Kidney epithelial cell (primary cell): Measurements from ENCODE around the gene RMP24.

ENCODE experiments used
- DNase-seq: peaks from one replicate; pipeline ENCODE4 v3.0.0-alpha.2; 2010; ENCODE audit warnings: low read depth
- H3K27me3 ChIP-seq: 2 replicates; pipeline ENCODE4 v1.6.0; 2011; ENCODE audit warnings: low read length; ENCODE audit not compliant: control insufficient read depth, insufficient read depth
- H3K36me3 ChIP-seq: 2 replicates; pipeline ENCODE4 v1.5.1; 2011; ENCODE audit warnings: low read length; ENCODE audit not compliant: control insufficient read depth, insufficient read depth
- H3K4me3 ChIP-seq: 2 replicates; pipeline ENCODE4 v1.5.1; 2011; ENCODE audit warnings: low read depth, mild to moderate bottlenecking, control low read depth, low read length
- TF ChIP-seq, protein P1 (sequence below): IDR thresholded peaks from 2 replicates; pipeline ENCODE4 v1.5.1; 2011; ENCODE audit warnings: mild to moderate bottlenecking, moderate library complexity, low read length, control low read depth, inconsistent platforms; ENCODE audit not compliant: insufficient read depth, poor library complexity, severe bottlenecking

RMP24 gene

DNA sequence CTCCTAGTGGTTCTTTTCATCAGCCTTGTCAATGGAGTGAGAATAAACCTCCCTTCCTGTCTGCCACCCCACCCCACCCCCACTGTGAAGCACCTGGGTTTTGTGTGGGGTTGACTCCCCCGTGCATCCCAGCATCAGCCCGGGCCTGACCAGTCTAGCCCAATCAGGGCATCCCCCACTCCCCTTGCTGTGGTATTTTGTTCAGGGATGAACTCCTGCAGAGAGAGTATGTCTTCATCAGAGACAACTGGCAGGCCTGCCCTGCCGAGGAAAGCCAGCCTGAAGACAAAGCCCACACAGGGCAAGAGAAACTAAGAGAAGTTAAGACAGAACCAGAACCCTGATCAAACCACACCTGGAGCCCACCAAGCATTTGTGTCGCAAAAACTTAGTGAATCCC is 36.7 kb upstream of the RMP24 start:
- DNase-seq: no peak
- H3K4me3 ChIP-seq: no peak overlapping the region
- TF ChIP-seq, protein P1, sequence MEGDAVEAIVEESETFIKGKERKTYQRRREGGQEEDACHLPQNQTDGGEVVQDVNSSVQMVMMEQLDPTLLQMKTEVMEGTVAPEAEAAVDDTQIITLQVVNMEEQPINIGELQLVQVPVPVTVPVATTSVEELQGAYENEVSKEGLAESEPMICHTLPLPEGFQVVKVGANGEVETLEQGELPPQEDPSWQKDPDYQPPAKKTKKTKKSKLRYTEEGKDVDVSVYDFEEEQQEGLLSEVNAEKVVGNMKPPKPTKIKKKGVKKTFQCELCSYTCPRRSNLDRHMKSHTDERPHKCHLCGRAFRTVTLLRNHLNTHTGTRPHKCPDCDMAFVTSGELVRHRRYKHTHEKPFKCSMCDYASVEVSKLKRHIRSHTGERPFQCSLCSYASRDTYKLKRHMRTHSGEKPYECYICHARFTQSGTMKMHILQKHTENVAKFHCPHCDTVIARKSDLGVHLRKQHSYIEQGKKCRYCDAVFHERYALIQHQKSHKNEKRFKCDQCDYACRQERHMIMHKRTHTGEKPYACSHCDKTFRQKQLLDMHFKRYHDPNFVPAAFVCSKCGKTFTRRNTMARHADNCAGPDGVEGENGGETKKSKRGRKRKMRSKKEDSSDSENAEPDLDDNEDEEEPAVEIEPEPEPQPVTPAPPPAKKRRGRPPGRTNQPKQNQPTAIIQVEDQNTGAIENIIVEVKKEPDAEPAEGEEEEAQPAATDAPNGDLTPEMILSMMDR: no peak
- H3K36me3 ChIP-seq: no peaks in the 10 kb centered on the region
- H3K27me3 ChIP-seq: no peaks in the 10 kb centered on the region

DNA sequence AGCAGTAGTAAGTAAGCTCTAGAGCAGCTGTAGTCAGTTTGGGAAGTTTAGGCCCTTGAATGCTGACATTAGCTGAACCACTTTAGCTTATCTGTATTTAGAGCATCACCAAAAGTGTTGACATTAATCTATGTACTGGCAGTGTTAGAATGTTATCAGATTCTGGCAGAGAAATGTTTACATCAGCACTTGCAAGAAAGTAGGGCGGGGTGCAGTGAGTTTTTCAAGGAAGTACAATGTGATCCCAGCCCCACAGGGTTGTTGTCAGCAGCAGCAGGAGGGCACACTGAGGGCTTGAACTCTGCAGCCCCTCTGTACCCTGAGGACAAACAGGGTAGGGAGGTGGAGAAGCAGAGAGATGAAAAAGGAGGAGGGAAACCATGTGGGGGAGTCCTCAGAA is 35.5 kb upstream of the RMP24 start:
- no peak for DNase-seq

DNA sequence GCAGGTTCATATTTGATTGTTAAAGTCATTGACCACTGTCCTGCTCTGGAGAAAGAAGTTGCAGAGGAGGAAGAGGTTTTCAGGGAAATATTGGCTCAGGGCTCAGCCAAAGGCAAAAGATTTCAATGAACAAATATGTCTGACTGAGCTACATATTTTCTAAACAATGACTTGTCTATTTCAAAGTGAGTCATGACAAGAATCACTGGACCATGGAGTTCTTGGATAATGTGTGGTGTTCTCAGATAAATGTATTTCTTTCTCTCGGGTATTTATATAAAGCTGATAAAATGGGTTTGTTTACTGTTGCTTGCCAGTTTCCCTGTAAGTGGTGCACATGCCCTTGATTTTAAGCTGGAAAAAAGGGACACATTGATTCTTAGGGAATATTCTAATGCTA is 34.3 kb upstream of the RMP24 start:
- DNase-seq: peak; percentile 26
- no peak overlapping the region for H3K4me3 ChIP-seq
- TF ChIP-seq, protein P1: no peak
- no peaks in the 10 kb centered on the region for H3K36me3 ChIP-seq
- H3K27me3 ChIP-seq: no peaks in the 10 kb centered on the region

More for the DNA sequence above, 35.5 kb upstream of the RMP24 start:
- H3K36me3 ChIP-seq: no peaks in the 10 kb centered on the region
- no peak overlapping the region for H3K4me3 ChIP-seq
- TF ChIP-seq, protein P1: no peak
- no peaks in the 10 kb centered on the region for H3K27me3 ChIP-seq

DNA sequence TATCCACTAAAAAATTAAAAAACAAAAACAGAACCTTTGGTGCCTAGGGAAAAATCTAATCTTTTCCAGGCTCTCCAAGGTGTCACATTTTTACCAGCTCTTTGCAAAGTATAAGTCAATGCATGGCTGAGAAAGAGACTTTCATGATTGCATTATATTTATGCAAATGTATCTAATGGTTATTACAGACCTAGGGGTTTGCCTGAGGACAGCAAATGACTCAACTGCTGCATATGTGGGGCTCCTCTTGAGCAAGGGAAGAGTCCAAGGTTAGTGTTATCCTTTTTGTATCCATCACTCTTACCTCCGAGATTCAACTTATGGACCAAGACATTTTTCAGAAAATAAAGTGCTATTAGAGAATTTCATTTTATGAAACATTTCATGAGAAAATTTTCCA is 33.9 kb upstream of the RMP24 start:
- DNase-seq: no peak
- H3K27me3 ChIP-seq: no peaks in the 10 kb centered on the region
- TF ChIP-seq, protein P1: no peak
- no peaks in the 10 kb centered on the region for H3K36me3 ChIP-seq
- no peak overlapping the region for H3K4me3 ChIP-seq

DNA sequence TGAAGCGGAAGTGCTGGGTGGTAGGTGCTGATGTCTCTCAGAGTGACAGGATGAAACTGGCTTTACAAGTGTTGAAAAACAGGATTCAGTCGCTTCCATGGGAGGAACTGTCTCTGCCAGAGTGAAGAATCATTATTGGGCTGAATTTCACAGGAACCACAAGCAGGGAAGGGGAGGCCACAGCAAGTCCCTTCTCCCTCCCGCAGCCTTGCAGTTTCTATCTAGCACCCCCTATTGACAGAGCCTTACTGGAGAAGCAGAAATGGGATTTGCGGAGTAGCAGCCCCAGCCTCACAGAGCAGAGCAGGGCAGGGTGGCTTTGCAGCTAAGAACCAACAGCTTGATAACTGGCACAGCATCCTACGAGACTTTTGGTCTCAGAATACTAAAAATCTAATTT is 33.3 kb upstream of the RMP24 start:
- Histone ChIP-seq H3K36me3 (no peaks in the 10 kb centered on the region), H3K4me3 (no peak overlapping the region), H3K27me3 (no peaks in the 10 kb centered on the region)
- DNase-seq: no peak
- TF ChIP-seq, protein P1: peak; percentile 26

DNA sequence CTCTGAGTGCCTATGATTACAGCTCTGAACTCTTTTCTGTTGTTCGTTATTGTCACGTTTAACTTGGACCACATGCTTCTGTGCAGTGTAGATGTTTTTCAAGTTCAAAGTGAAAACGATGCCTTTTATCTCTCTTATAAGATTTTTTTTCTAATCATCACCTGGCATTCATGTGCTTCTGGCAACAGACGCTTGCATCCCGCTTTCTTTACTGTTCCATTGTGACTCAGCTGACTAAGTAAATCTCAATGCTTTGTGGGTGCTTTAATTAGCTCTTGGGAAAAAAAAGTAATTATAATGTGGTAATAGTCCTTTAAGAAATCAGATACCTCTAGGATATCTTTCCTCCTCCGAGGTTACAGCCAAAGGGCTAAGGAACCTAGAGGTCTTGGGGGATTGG is 31.2 kb upstream of the RMP24 start:
- Histone ChIP-seq H3K36me3 (no peaks in the 10 kb centered on the region), H3K4me3 (no peak overlapping the region), H3K27me3 (no peaks in the 10 kb centered on the region)
- TF ChIP-seq, protein P1: no peak
- no peak for DNase-seq
